Mesothelial cell of epicardium (in vitro differentiated cells): Measurements from ENCODE around the gene CCDC88A. TPM values are rescaled to one million over a fixed set of nuclear protein-coding genes. Genes with fewer than 3 reads are reported as not detected.
"Not testable (repeated sequence)": the region's sequence is repeated elsewhere in the genome, so short reads cannot be mapped to it uniquely, and the experiment has no call there.

ENCODE experiments used
- DNase-seq, 2 experiments: peaks; one replicate each; pipeline ENCODE4 v3.0.0; 2021; ENCODE audit warnings: low spot score in 2 of 2; ENCODE audit not compliant: unreplicated experiment in 2 of 2
- H3K27ac Mint-ChIP-seq: 2 replicates; pipeline ENCODE4 v1.8.0; 2021; ENCODE audit warnings: mixed read lengths
- H3K27me3 Mint-ChIP-seq: 2 replicates; pipeline ENCODE4 v1.8.0; 2021; ENCODE audit warnings: low read depth, mixed read lengths
- H3K36me3 Mint-ChIP-seq: 2 replicates; pipeline ENCODE4 v1.8.0; 2021; ENCODE audit warnings: mixed read lengths
- H3K4me1 Mint-ChIP-seq: 2 replicates; pipeline ENCODE4 v1.8.0; 2021; ENCODE audit warnings: mixed read lengths
- H3K4me3 Mint-ChIP-seq: 2 replicates; pipeline ENCODE4 v1.8.0; 2021; ENCODE audit warnings: mild to moderate bottlenecking, moderate library complexity, mixed read lengths
- H3K9me3 Mint-ChIP-seq: 2 replicates; pipeline ENCODE4 v1.8.0; 2021; ENCODE audit warnings: mixed read lengths
- CTCF ChIP-seq: fragments of 200-600 bp; sonication (generic); IDR thresholded peaks from one replicate; pipeline ENCODE4 v1.5.0; 2021; ENCODE audit warnings: antibody characterized with exemption; ENCODE audit not compliant: unreplicated experiment
- total RNA-seq: library from RNA; stranded (reverse); gene quantifications from 3 replicates; pipeline ENCODE4 v1.2.1, GENCODE V29; 2021

Gene CCDC88A
- total RNA-seq, 1 donor from 2014 or later = 60.1 TPM

- no peak for TF ChIP-seq CTCF
- H3K4me3 Mint-ChIP-seq = no peak overlapping the region
- no peaks in the 10 kb centered on the region for H3K27me3 Mint-ChIP-seq
- no peaks in the 10 kb centered on the region for H3K36me3 Mint-ChIP-seq
- DNase-seq = no peak
- H3K4me1 Mint-ChIP-seq = no peaks in the 10 kb centered on the region
- no peaks in the 10 kb centered on the region for H3K9me3 Mint-ChIP-seq
- no peak overlapping the region for H3K27ac Mint-ChIP-seq
Measured at GRCh38 chr2:55454121-55454520, 34.5 kb upstream of the CCDC88A start.

GRCh38 chr2:55452879-55453278 lies 33.2 kb upstream of the CCDC88A start:
- H3K27ac Mint-ChIP-seq = no peak overlapping the region
- H3K4me3 Mint-ChIP-seq = no peak overlapping the region
- no peaks in the 10 kb centered on the region for H3K9me3 Mint-ChIP-seq
- DNase-seq = no peak
- H3K36me3 Mint-ChIP-seq = no peaks in the 10 kb centered on the region
- H3K4me1 Mint-ChIP-seq = no peaks in the 10 kb centered on the region
- H3K27me3 Mint-ChIP-seq = no peaks in the 10 kb centered on the region
- TF ChIP-seq CTCF = no peak

- Mint-ChIP-seq H3K9me3 (no peaks in the 10 kb centered on the region), H3K27me3 (no peaks in the 10 kb centered on the region), H3K27ac (no peak overlapping the region), H3K36me3 (no peaks in the 10 kb centered on the region), H3K4me1 (no peaks in the 10 kb centered on the region), H3K4me3 (no peak overlapping the region)
- DNase-seq = no peak
- TF ChIP-seq CTCF = no peak
Measured at GRCh38 chr2:55451699-55452098, 32.0 kb upstream of the CCDC88A start.

DNA sequence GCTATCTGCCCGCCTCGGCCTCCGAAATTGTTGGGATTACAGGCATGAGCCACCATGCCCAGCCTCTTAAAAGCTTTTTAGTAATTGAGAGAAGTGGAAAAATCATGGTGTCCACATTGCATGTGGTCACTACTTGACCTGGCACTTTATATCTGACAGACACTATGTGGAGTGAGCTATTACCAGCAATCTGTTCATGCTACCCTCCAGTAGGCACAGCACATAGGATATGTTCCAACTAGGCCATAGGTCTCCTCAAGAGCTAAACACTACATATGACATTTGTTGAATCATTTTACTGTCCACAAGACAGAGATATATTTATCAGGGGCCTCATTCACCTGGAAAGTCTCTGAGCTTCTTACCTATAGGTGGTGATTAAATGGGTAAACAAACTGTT lies 30.4 kb upstream of the CCDC88A start:
- H3K4me1 Mint-ChIP-seq, H3K4me3 Mint-ChIP-seq, DNase-seq, H3K27me3 Mint-ChIP-seq, H3K9me3 Mint-ChIP-seq, H3K36me3 Mint-ChIP-seq, H3K27ac Mint-ChIP-seq: not testable (repeated sequence)

DNA sequence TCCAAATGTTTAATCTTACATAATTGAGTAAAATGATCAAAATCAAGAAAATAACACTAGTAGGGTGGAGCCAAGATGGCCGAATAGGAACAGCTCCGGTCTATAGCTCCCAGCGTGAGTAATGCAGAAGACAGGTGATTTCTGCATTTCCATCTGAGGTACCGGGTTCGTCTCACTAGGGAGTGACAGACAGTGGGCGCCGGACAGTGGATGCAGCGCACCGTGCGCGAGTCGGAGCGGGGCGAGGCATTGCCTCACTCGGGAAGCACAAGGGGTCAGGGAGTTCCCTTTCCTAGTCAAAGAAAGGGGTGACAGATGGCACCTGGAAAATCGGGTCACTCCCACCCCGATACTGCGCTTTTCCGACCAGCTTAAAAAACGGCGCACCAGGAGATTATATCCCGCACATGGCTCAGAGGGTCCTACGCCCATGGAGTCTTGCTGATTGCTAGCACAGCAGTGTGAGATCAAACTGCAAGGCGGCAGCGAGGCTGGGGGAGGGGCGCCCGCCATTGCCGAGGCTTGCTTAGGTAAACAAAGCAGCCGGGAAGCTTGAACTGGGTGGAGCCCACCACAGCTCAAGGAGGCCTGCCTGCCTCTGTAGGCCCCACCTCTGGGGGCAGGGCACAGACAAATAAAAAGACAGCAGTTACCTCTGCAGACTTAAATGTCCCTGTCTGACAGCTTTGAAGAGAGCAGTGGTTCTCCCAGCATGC lies 22.5 kb upstream of the CCDC88A start:
- H3K9me3 Mint-ChIP-seq, H3K4me1 Mint-ChIP-seq, DNase-seq, H3K27ac Mint-ChIP-seq, H3K27me3 Mint-ChIP-seq, H3K36me3 Mint-ChIP-seq, H3K4me3 Mint-ChIP-seq: not testable (repeated sequence)

DNA sequence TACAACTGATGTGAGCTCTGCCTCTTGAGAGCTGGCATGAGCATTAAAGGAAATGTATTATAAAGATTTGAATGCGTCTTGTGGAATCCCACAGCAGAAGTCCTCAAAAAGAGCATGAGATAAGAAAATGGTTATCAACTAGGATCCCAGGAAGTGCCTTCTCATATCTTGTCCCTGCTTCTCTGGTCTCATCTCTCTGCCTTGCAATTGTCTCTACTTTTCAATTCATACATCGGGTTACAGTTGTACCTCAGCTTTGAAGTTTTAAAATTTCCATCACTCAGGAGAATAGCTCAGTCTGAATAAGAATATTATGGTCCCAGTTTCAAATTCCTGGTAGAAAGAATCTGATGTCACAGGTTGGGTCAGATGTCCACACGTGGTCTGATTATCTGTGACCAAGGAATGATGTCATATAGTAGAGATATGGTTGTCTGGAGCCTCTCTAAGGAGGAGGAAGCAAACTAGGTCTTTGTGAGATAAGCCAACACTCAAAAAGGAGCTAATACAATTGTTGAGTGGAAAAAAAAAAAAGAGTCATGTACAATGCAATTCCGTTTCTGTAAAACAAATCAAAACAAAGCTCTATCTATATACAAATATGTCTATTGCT lies 21.7 kb upstream of the CCDC88A start:
- Mint-ChIP-seq H3K27ac (no peak overlapping the region), H3K4me1 (no peaks in the 10 kb centered on the region), H3K27me3 (peaks cover 3% of the 10 kb centered on the region), H3K4me3 (no peak overlapping the region), H3K36me3 (no peaks in the 10 kb centered on the region), H3K9me3 (peaks cover 9% of the 10 kb centered on the region)
- TF ChIP-seq CTCF = no peak
- no peak for DNase-seq
